GM21360 (cell line): ENCODE measurements around the gene IFIT1.
"Not testable (repeated sequence)": the region's sequence is repeated elsewhere in the genome, so short reads cannot be mapped to it uniquely, and the experiment has no call there.

ENCODE experiments used
- ATAC-seq: cut with Tn5 transposase; IDR thresholded peaks from one replicate; pipeline ENCODE4 v1.9.1; 2021; ENCODE audit warnings: mild to moderate bottlenecking, moderate library complexity; ENCODE audit not compliant: unreplicated experiment

Gene IFIT1

GRCh38 chr10:89363729-89364442, 28.5 kb upstream of the IFIT1 start:
- ATAC-seq, result no peak

GRCh38 chr10:89364531-89364930, 27.9 kb upstream of the IFIT1 start:
- no peak for ATAC-seq

GRCh38 chr10:89367529-89367928, 24.9 kb upstream of the IFIT1 start:
- ATAC-seq, result peak; percentile 61

GRCh38 chr10:89368129-89368528, 24.3 kb upstream of the IFIT1 start:
- ATAC-seq, result no peak

GRCh38 chr10:89369156-89370105, 23.0 kb upstream of the IFIT1 start:
- ATAC-seq, result no peak

GRCh38 chr10:89371079-89371478, 21.3 kb upstream of the IFIT1 start:
- no peak for ATAC-seq

GRCh38 chr10:89371987-89372386, 20.4 kb upstream of the IFIT1 start:
- no peak for ATAC-seq

- ATAC-seq, result no peak
Observed at GRCh38 chr10:89373916-89374711, 18.3 kb upstream of the IFIT1 start.

- ATAC-seq, result no peak
Observed at GRCh38 chr10:89374713-89375141, 17.7 kb upstream of the IFIT1 start.

- ATAC-seq, result no peak
Observed at GRCh38 chr10:89377705-89378637, 14.5 kb upstream of the IFIT1 start, which contains the start of gene IFIT1B. TSS of gene IFIT1B (plus strand) at chr10:89378056. CDS start at chr10:89378136, 80 bp downstream.

- no peak for ATAC-seq
Observed at GRCh38 chr10:89379103-89379502, 13.3 kb upstream of the IFIT1 start.

GRCh38 chr10:89382757-89383156, 9.7 kb upstream of the IFIT1 start:
- no peak for ATAC-seq

- no peak for ATAC-seq
Observed at GRCh38 chr10:89384474-89385340, 7.7 kb upstream of the IFIT1 start.

GRCh38 chr10:89388806-89389205, 3.6 kb upstream of the IFIT1 start:
- no peak for ATAC-seq

- no peak for ATAC-seq
Observed at GRCh38 chr10:89389254-89389653, 3.2 kb upstream of the IFIT1 start.

GRCh38 chr10:89390476-89391225, 1.8 kb upstream of the IFIT1 start:
- no peak for ATAC-seq

- ATAC-seq, result not testable (repeated sequence)
Observed at GRCh38 chr10:89391226-89391576, 1.2 kb upstream of the IFIT1 start.

GRCh38 chr10:89392974-89393373, 551 bp downstream of the IFIT1 start:
- ATAC-seq, result peak; percentile 37
